HG03045 (cell line): ENCODE measurements around the gene FAM120C.

ENCODE experiments used
- ATAC-seq: cut with Tn5 transposase; IDR thresholded peaks from one replicate; pipeline ENCODE4 v1.9.1; 2021; ENCODE audit warnings: mild to moderate bottlenecking, moderate library complexity; ENCODE audit not compliant: unreplicated experiment

Gene FAM120C

DNA sequence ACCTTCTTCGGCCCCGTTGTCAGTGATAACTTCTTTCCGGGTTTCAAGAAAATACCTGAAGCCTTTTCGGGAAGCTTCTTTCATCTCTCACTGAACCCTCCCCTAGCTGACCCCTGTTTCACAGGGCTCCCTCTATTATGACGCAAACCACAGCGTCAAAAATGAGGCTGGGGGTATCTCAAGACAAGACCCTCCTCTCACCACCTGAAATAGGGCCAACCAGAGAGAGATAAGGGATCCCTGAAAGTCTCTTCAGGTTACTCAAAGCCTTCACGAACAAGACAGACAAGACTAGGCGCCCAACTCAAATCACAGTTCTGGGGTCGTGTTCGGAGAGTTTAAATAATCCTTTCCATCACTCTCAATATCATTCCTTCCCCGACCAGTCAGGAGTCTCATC, 140.0 kb downstream of the FAM120C start:
- no peak for ATAC-seq

DNA sequence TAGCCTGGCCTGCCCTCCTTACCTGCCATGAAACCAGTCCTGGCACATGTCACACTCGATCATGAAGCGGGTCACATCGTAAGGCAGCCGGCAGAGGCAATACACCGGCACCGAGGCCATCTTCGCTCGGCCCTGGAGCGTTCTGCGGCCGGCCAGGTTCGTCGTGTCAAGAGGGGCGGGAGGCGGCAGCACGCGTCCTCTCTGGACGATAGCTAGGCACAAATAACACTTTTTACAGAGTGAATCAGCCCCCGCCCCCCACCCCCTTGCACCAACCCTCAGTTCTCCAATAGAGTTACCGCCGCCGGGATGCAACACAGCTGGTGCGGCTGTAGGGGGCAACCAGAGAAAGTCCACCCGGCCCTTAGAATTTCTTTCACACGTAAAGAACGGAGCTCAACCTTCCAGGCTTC, 140.4 kb downstream of the FAM120C start:
- ATAC-seq, result no peak

DNA sequence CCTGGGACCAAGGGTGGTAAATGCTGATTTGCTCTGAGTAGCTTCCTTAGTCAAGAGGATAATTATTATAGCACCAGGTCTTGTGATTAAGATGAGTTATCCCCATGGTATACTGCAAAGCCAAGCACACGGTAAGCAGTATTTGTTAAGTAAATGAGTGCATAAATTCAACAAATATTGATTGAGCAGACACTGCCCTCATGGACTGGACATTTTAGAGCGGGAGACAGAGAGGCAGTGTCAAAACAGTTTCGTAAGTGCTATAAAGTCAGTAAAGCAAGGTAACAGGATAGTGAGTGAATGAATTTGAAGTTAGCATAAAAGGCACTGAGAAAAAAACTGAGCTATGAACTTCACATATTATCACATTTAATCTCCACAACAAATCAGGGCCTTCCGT, 152.7 kb downstream of the FAM120C start:
- no peak for ATAC-seq

DNA sequence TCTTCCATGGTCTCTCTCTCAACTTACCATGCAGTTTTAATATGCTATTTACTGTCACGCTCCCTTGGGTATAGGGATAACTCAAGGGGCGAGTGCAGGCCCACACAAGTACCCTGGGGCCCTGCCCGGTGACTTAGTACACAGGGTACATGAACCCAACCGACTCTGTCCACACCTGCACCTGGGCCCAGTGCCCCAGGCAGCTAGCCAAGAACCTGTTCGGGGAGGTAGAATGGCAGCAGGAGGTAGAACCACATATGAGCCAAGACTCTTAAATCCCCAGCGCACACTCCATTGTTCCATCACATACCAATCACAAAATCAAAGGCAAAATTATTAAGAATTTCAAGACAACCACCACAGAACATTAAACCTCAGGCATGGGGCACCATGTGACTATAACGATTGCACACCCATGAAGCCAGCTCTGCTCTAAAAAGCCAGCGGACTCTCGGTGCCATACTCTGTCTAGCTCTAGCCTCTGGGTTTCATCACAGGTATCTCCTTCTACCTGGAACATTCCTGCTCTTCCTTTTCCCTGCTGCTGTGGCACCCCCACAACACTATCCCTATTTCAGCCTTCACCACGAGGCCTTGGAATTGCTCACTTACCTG, 153.4 kb downstream of the FAM120C start:
- ATAC-seq, result no peak

DNA sequence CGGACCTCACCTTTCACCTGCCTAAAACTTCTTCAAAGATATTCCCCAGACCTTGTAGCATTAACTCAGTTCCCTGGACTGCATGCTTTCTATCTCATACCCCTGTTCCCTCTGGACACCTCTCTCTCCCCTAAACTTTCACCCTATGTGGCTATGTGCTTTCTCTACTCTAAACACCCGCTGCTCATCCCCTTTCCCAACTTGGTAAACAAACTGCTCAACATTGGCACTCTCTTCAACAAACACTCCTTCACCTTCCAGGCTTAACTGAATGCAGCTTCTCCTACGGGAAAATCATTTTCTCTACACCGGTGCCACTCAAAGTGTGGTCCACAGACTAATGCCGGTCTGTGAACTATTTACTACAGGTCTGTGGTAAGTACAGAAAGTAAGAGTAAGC, 158.7 kb downstream of the FAM120C start:
- ATAC-seq, result no peak
